NCI-H774 (cell line): ENCODE results near the gene RPS10.

ENCODE experiments used
- DNase-seq: peaks from one replicate; lab custom pipeline; 2025; lab: John Stamatoyannopoulos, UW

The RPS10 gene

DNA sequence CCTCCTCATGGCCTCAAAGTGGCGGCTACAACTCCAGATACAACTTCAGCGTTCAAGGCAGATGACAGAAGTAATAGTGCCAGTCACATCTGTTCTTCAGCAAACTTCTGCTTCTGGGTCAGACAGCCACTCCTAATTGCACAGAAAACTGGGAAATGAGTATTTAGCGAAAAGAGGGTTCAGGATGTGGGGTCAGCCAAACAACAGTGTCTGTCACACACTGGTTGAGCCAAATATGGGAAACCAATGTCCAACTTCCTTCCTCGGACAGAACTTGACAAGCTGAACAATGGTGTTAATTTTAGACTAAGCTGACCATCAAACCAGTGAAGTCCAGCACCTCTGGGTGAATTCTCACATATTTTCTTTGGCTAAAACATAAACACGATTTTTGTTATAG, 55.5 kb downstream of the RPS10 start:
- DNase-seq = no peak

GRCh38 chr6:34369385-34369784, 56.5 kb downstream of the RPS10 start:
- DNase-seq = no peak
